H1 (cell line): ENCODE data around the gene HEATR1. TPM values are rescaled to one million over a fixed set of nuclear protein-coding genes. Genes with fewer than 3 reads are reported as not detected.

Experiments
- CTCF ChIA-PET: fragments of 300-600 bp; sonication (Branson Sonifier 250); formaldehyde crosslinking; loops from one replicate; lab custom pipeline; 2021; ENCODE audit not compliant: partially characterized antibody; lab: Charles Lee
- POLR2A ChIA-PET: fragments of 300-600 bp; sonication (Branson Sonifier 250); formaldehyde crosslinking; loops from one replicate; lab custom pipeline; 2021; ENCODE audit warnings: inconsistent platforms; ENCODE audit not compliant: partially characterized antibody; lab: Charles Lee
- DNase-seq, 2 experiments: peaks; one replicate each; pipeline versions ENCODE4 v3.0.0 to v3.0.0-alpha.2; 2010 to 2022; ENCODE audit warnings: low spot score in 2 of 2, low read depth in 1 of 2, mixed read lengths in 1 of 2
- FAIRE-seq: peaks from 2 replicates; lab custom pipeline; 2011; peaks lifted over from hg19 to GRCh38; lab: Jason Lieb, UNC
- H2AFZ ChIP-seq: 2 replicates; pipeline ENCODE4 v1.8.1; 2012; ENCODE audit warnings: low read length, inconsistent platforms
- H2AK5ac ChIP-seq: 2 replicates; pipeline ENCODE4 v1.6.1; 2013; ENCODE audit warnings: low read depth, low read length
- H2BK120ac ChIP-seq: replicated peaks from 2 replicates; pipeline ENCODE3; 2013; ENCODE audit warnings: low read depth, low read length, inconsistent platforms
- H2BK12ac ChIP-seq: 2 replicates; pipeline ENCODE4 v1.6.1; 2013; ENCODE audit warnings: low read depth, low read length
- H2BK15ac ChIP-seq: 2 replicates; pipeline ENCODE4 v1.6.1; 2013; ENCODE audit warnings: low read length
- H2BK20ac ChIP-seq: 2 replicates; pipeline ENCODE4 v1.6.1; 2013; ENCODE audit warnings: low read length
- H2BK5ac ChIP-seq: 2 replicates; pipeline ENCODE4 v1.6.1; 2013; ENCODE audit warnings: low read depth, low read length
- H3K14ac ChIP-seq: 2 replicates; pipeline ENCODE4 v1.6.1; 2013; ENCODE audit warnings: inconsistent platforms; ENCODE audit not compliant: insufficient read length
- H3K18ac ChIP-seq: 2 replicates; pipeline ENCODE4 v1.6.1; 2013; ENCODE audit warnings: low read length; ENCODE audit errors: extremely low read depth
- H3K23ac ChIP-seq: 2 replicates; pipeline ENCODE4 v1.6.1; 2013; ENCODE audit warnings: inconsistent platforms; ENCODE audit not compliant: insufficient read length
- H3K23me2 ChIP-seq: 2 replicates; pipeline ENCODE4 v1.6.1; 2013; ENCODE audit warnings: low read depth, low read length
- H3K27ac ChIP-seq: 2 replicates; pipeline ENCODE4 v1.6.1; 2011; ENCODE audit warnings: low read depth, low read length, inconsistent platforms
- H3K27me3 ChIP-seq, 4 experiments: replicated peaks in 1 of 4; 1 replicate in 1 of 4; 2 replicates in 3 of 4; pipeline versions ENCODE4 v1.6.1 to v1.8.1; 2011 to 2013; ENCODE audit warnings: low read length in 3 of 4, mild to moderate bottlenecking in 3 of 4, inconsistent platforms in 2 of 4, mixed read lengths in 2 of 4, moderate library complexity in 1 of 4; ENCODE audit not compliant: control insufficient read depth in 3 of 4, insufficient read depth in 3 of 4; ENCODE audit errors: extremely low read depth in 1 of 4
- H3K36me3 ChIP-seq, 4 experiments: 2 replicates each; pipeline versions ENCODE4 v1.6.1 to v1.8.1; 2011 to 2013; ENCODE audit warnings: mild to moderate bottlenecking in 4 of 4, low read length in 3 of 4, moderate library complexity in 2 of 4, control low read depth in 1 of 4, inconsistent platforms in 1 of 4; ENCODE audit not compliant: insufficient read depth in 4 of 4, control insufficient read depth in 2 of 4
- H3K4ac ChIP-seq: replicated peaks from 2 replicates; pipeline ENCODE3; 2013; ENCODE audit warnings: low read length, low read depth, mixed read lengths, inconsistent platforms; ENCODE audit not compliant: insufficient read length
- H3K4me1 ChIP-seq, 4 experiments: replicated peaks in 1 of 4; 1 replicate in 1 of 4; 2 replicates in 3 of 4; pipeline versions ENCODE4 v1.6.1 to v1.8.1; 2011 to 2013; ENCODE audit warnings: low read length in 3 of 4, inconsistent platforms in 2 of 4, mixed read lengths in 1 of 4; ENCODE audit not compliant: insufficient read depth in 4 of 4, control insufficient read depth in 3 of 4
- H3K4me2 ChIP-seq, 2 experiments: 2 replicates each; pipeline versions ENCODE4 v1.6.1 to v1.8.1; 2011 to 2013; ENCODE audit warnings: low read depth in 2 of 2, low read length in 2 of 2, control low read depth in 1 of 2, inconsistent platforms in 1 of 2, mild to moderate bottlenecking in 1 of 2; ENCODE audit not compliant: insufficient read depth in 1 of 2
- H3K4me3 ChIP-seq, 4 experiments: fragments of 200-600, 300-600 bp in 1 of 4; sonication (generic), shearing (Covaris generic), sonication (Bioruptor Twin) in 1 of 4; 2 replicates each; pipeline versions ENCODE4 v1.5.1 to v1.8.1; 2011 to 2016; ENCODE audit warnings: low read length in 4 of 4, low read depth in 3 of 4, control low read depth in 2 of 4, inconsistent platforms in 2 of 4, mild to moderate bottlenecking in 2 of 4, mixed read lengths in 1 of 4, moderate library complexity in 1 of 4; ENCODE audit not compliant: insufficient read depth in 2 of 4; ENCODE audit errors: extremely low read depth in 1 of 4
- H3K56ac ChIP-seq: replicated peaks from 2 replicates; pipeline ENCODE3; 2013; ENCODE audit warnings: low read depth, mild to moderate bottlenecking, mixed read lengths, low read length, inconsistent platforms; ENCODE audit not compliant: insufficient read length
- H3K79me1 ChIP-seq: 2 replicates; pipeline ENCODE4 v1.6.1; 2013; ENCODE audit warnings: low read depth, low read length, control low read depth
- H3K79me2 ChIP-seq, 2 experiments: 2 replicates each; pipeline versions ENCODE4 v1.6.1 to v1.8.1; 2012 to 2013; ENCODE audit warnings: low read length in 2 of 2, mild to moderate bottlenecking in 2 of 2, inconsistent platforms in 1 of 2; ENCODE audit not compliant: insufficient read depth in 2 of 2, control insufficient read depth in 1 of 2
- H3K9ac ChIP-seq, 4 experiments: replicated peaks in 1 of 4; 1 replicate in 1 of 4; 2 replicates in 3 of 4; pipeline versions ENCODE4 v1.6.1 to v1.8.1; 2011 to 2013; ENCODE audit warnings: low read depth in 3 of 4, low read length in 3 of 4, control low read depth in 2 of 4, mild to moderate bottlenecking in 2 of 4, moderate library complexity in 2 of 4, inconsistent platforms in 1 of 4; ENCODE audit errors: extremely low read depth in 1 of 4
- H3K9me3 ChIP-seq, 2 experiments: 2 replicates each; pipeline versions ENCODE4 v1.6.1 to v1.8.1; 2012 to 2013; ENCODE audit warnings: mild to moderate bottlenecking in 2 of 2, moderate library complexity in 2 of 2, control low read depth in 1 of 2, inconsistent platforms in 1 of 2, low read depth in 1 of 2, low read length in 1 of 2, mixed read lengths in 1 of 2; ENCODE audit not compliant: insufficient read depth in 2 of 2
- H4K20me1 ChIP-seq, 2 experiments: replicated peaks in 1 of 2; 2 replicates each; pipeline versions ENCODE3 to v1.8.1; 2011 to 2013; ENCODE audit warnings: inconsistent platforms in 2 of 2, low read length in 2 of 2, mild to moderate bottlenecking in 1 of 2; ENCODE audit not compliant: insufficient read depth in 2 of 2, control insufficient read depth in 1 of 2
- H4K5ac ChIP-seq: 2 replicates; pipeline ENCODE4 v1.6.1; 2013; ENCODE audit warnings: low read length, low read depth, mixed read lengths, inconsistent platforms; ENCODE audit not compliant: insufficient read length
- H4K8ac ChIP-seq: 2 replicates; pipeline ENCODE4 v1.8.0; 2013; ENCODE audit warnings: mild to moderate bottlenecking, moderate library complexity, low read length, inconsistent platforms; ENCODE audit not compliant: insufficient read depth; ENCODE audit errors: extremely low read depth
- H4K91ac ChIP-seq: replicated peaks from 2 replicates; pipeline ENCODE3; 2013; ENCODE audit warnings: low read length, mixed read lengths, inconsistent platforms; ENCODE audit not compliant: insufficient read length
- BCL11A ChIP-seq, 2 experiments: IDR thresholded peaks; one replicate each; pipeline ENCODE4 v1.6.1; 2011; ENCODE audit warnings: low read depth in 2 of 2, low read length in 2 of 2, mild to moderate bottlenecking in 2 of 2
- BRCA1 ChIP-seq: IDR thresholded peaks from 2 replicates; pipeline ENCODE4 v1.6.1; 2012; ENCODE audit warnings: low read depth, low read length, improper control_type of control experiment
- CHD1 ChIP-seq: IDR thresholded peaks from 2 replicates; pipeline ENCODE4 v1.6.1; 2012; ENCODE audit warnings: low read depth, low read length, improper control_type of control experiment
- CHD2 ChIP-seq: IDR thresholded peaks from 2 replicates; pipeline ENCODE4 v1.6.1; 2012; ENCODE audit warnings: low read length, improper control_type of control experiment
- FOSL1 ChIP-seq: IDR thresholded peaks from 2 replicates; pipeline ENCODE4 v1.6.1; 2011; ENCODE audit warnings: mild to moderate bottlenecking, low read depth, low read length, moderate library complexity; ENCODE audit not compliant: insufficient read depth
- HDAC6 ChIP-seq: IDR thresholded peaks from one replicate; pipeline ENCODE4 v1.7.1; 2012; ENCODE audit warnings: low read depth, mild to moderate bottlenecking, inconsistent platforms, low read length, moderate library complexity
- PHF8 ChIP-seq: fragments of 200-600 bp; sonication (generic); conservative IDR thresholded peaks from 2 replicates; pipeline ENCODE4 v1.7.1; 2012; ENCODE audit warnings: low read depth, mild to moderate bottlenecking, inconsistent platforms, low read length, moderate library complexity
- POLR2A ChIP-seq, 2 experiments: IDR thresholded peaks; 1 replicate in 1 of 2; 2 replicates in 1 of 2; pipeline ENCODE4 v1.6.1; 2011; ENCODE audit warnings: low read depth in 2 of 2, low read length in 2 of 2, mild to moderate bottlenecking in 2 of 2; ENCODE audit errors: control extremely low read depth in 1 of 2
- POLR2AphosphoS5 ChIP-seq: IDR thresholded peaks from 2 replicates; pipeline ENCODE4 v1.6.1; 2011; ENCODE audit warnings: low read depth, low read length
- RAD21 ChIP-seq, 2 experiments: IDR thresholded peaks in 1 of 2; conservative IDR thresholded peaks in 1 of 2; 2 replicates each; pipeline ENCODE4 v1.6.1; 2011; ENCODE audit warnings: low read depth in 2 of 2, low read length in 2 of 2, improper control_type of control experiment in 1 of 2, inconsistent platforms in 1 of 2, mild to moderate bottlenecking in 1 of 2, moderate library complexity in 1 of 2
- RFX5 ChIP-seq: IDR thresholded peaks from 2 replicates; pipeline ENCODE4 v1.6.1; 2011; ENCODE audit warnings: low read depth, low read length, improper control_type of control experiment, borderline replicate concordance
- SRF ChIP-seq: IDR thresholded peaks from 2 replicates; pipeline ENCODE4 v1.6.1; 2011; ENCODE audit warnings: mild to moderate bottlenecking, low read depth, low read length, moderate library complexity
- TAF1 ChIP-seq: IDR thresholded peaks from 2 replicates; pipeline ENCODE4 v1.6.1; 2011; ENCODE audit warnings: mild to moderate bottlenecking, low read depth, low read length
- WGBS, 2 experiments: shearing (Covaris generic) in 1 of 2; methylation state at CpG; one replicate each; pipeline versions ENCODE4 v1.1.6 to v1.1.7; 2013 to 2015; ENCODE audit warnings: low lambda C conversion rate in 2 of 2, mixed read lengths in 2 of 2, inconsistent platforms in 1 of 2, low coverage in 1 of 2, missing lambda C conversion rate in 1 of 2; ENCODE audit not compliant: insufficient replicate concordance in 2 of 2, insufficient coverage in 1 of 2, insufficient read length in 1 of 2; ENCODE audit errors: extremely low coverage in 1 of 2, missing lambda C conversion rate in 1 of 2; 5-methylcytosine and 5-hydroxymethylcytosine counted together
- polyA plus RNA-seq, 7 experiments: library from polyadenylated mRNA; depleted of rRNA in 3 of 7; stranded (reverse) in 5 of 7; unstranded in 2 of 7; fragments of >200 nt in 5 of 7; fragments of 200-250 nt in 2 of 7; gene quantifications; 1 replicate in 5 of 7; 2 replicates in 1 of 7; 4 replicates in 1 of 7; pipeline versions ENCODE4 v1.2.1 to v1.2.3, GENCODE V29; 2011 to 2013; ENCODE audit warnings: missing spikeins in 2 of 7, mixed read lengths in 2 of 7
- total RNA-seq: library from RNA; stranded (reverse); fragmentation: NEBNext Ultra II Directional; extraction: Animal tissue kit (Norgen Biotek cat#: 25700); gene quantifications from 2 replicates; pipeline ENCODE4 v1.2.1, GENCODE V29; 2021

Gene HEATR1
- total and polyA plus RNA-seq, 2 of the 8 experiments (the other 6 are each of a cell fraction or from before 2014, with no cell fraction given): 13.0 to 95.8 TPM

- Histone ChIP-seq H3K4me1 (no peaks in the 10 kb centered on the region), H4K8ac (no peak overlapping the region), H3K9ac (no peak overlapping the region), H2BK15ac (no peak overlapping the region), H3K9me3 (no peaks in the 10 kb centered on the region), H2BK20ac (no peak overlapping the region), H2AFZ (no peak overlapping the region), H3K4ac (no peak overlapping the region), H3K4me3 (no peak overlapping the region), H3K4me2 (no peak overlapping the region), H4K20me1 (peaks cover 0 to 2% of the 10 kb centered on the region in 2 experiments), H3K56ac (no peak overlapping the region), H3K79me1 (no peaks in the 10 kb centered on the region), H4K91ac (no peak overlapping the region), H2BK5ac (no peak overlapping the region), H4K5ac (no peak overlapping the region), H3K14ac (no peak overlapping the region), H2BK12ac (no peak overlapping the region), H3K27me3 (no peaks in the 10 kb centered on the region), H2BK120ac (no peak overlapping the region), H3K79me2 (no peaks in the 10 kb centered on the region), H3K23ac (no peak overlapping the region), H3K27ac (no peak overlapping the region), H3K36me3 (peaks cover 22 to 72% (median 52%) of the 10 kb centered on the region in 4 experiments; a peak in 7 of 8 replicates), H3K23me2 (no peaks in the 10 kb centered on the region), H2AK5ac (no peak overlapping the region), H3K18ac (no peak overlapping the region)
- WGBS, 2 experiments: 74% methylated on average over 3 of the region's 3 CpGs; no CpG with 5 or more reads in 1 of the 2 experiments
- CTCF ChIA-PET: interaction anchor here (0.5 to 1.7 kb wide), 2 partner anchors 14 to 439 kb away, joined by 3 to 6 read pairs; no protein-coding TSS in a partner anchor
- POLR2A ChIA-PET: no interaction called here
- TF ChIP-seq CHD2 (no peak), CHD1 (no peak), POLR2AphosphoS5 (no peak), FOSL1 (no peak), PHF8 (no peak), SRF (no peak), RFX5 (no peak), TAF1 (no peak), HDAC6 (no peak), POLR2A (IDR thresholded peaks at IDR 0.05; ENCODE audit: control extremely low read depth in 1 of 2, low read depth in 2 of 2, low read length in 2 of 2) (no peak), BRCA1 (no peak), BCL11A (IDR thresholded peaks at IDR 0.05; ENCODE audit: low read depth in 2 of 2, low read length in 2 of 2) (no peak), RAD21 (IDR thresholded peaks at IDR 0.05 in 1 of 2, conservative IDR thresholded peaks at IDR 0.05 in 1 of 2; ENCODE audit: low read depth in 2 of 2, low read length in 2 of 2) (no peak)
- FAIRE-seq (no peak), DNase-seq (no peak)
Observed at GRCh38 chr1:236545621-236546169, 58.6 kb downstream of the HEATR1 start.
